ENCODE data around the gene B3GNT8. TPM values are rescaled to one million over a fixed set of nuclear protein-coding genes. Genes with fewer than 3 reads are reported as not detected.
"Not testable (repeated sequence)": the region's sequence is repeated elsewhere in the genome, so short reads cannot be mapped to it uniquely, and the experiment has no call there.

The B3GNT8 gene
- total RNA-seq, 1 experiment from 2014 or later: not detected

DNA sequence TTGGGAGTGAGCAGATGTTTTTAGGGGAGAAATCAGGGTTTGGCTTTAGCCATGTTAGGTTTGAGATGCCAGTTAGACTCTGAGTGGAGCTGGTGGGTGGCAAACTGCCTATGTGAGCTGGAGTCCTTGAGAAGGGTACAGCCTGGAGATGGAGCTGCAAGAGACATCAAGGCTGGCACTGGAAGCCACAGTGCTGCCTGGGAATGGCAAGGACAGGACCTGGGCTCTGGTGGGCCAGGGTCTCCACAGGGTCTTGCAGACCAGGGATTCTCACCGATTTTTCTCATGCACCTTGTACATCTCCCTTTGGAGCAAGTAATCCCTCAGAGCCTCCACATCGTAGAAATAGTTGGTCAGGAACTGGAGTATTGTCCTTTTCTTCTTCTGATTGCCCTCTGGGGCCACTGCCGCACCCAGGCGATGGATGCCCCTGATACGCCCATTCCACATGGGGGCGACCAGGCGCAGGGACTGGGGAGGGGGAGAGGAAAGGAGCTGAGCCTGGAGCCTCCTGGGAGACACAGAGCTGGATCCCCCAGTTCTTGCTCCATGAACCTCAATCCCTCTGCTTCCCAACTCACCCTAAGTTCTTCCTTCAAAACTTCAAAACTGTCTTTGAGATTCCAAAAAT is 10.9 kb upstream of the B3GNT8 start:
- DNase-seq (ENCODE audit: extremely low read depth, low read depth): no peak

- no peak for DNase-seq (ENCODE audit: extremely low read depth, low read depth)
These were observed 9.4 kb upstream of the B3GNT8 start for GRCh38 chr19:41436674-41436951.

DNA sequence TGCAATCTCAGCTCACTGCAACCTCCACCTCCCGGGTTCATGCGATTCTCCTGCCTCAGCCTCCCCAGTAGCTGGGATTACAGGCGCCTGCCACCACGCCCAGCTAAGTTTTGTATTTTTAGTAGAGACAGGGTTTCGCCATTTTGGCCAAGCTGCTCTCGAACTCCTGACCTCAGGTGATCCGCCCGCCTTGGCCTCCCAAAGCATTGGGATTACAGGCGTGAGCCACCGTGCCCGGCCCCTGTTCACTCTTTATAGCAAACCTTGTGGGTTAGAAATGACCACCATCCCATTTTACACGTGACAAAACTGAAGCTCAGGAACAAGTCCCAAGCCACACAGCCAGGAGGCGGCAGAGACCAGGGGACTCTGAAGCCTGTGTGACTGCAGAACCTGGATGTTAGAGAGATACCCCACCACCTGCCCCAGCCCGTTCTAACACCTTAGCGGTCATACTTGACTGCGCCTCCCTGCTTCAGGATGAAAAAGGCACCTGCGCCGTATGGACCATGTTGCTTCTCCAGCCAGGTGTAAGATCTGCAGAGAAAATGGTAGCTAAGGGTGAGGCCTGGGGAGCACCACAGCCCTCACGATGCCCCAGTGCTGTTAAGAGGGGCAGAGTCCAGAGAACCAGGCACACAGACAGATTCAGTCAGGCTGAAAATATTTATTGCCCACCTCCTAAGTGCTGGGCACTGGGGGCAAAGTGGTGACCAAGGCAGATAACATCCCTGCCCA is 8.9 kb upstream of the B3GNT8 start:
- no peak for DNase-seq (ENCODE audit: extremely low read depth, low read depth)

- DNase-seq (ENCODE audit: extremely low read depth, low read depth): not testable (repeated sequence)
These were observed 8.2 kb upstream of the B3GNT8 start for GRCh38 chr19:41435376-41435775.

- DNase-seq (ENCODE audit: extremely low read depth, low read depth): no peak
These were observed 7.3 kb upstream of the B3GNT8 start for GRCh38 chr19:41434450-41434849.

DNA sequence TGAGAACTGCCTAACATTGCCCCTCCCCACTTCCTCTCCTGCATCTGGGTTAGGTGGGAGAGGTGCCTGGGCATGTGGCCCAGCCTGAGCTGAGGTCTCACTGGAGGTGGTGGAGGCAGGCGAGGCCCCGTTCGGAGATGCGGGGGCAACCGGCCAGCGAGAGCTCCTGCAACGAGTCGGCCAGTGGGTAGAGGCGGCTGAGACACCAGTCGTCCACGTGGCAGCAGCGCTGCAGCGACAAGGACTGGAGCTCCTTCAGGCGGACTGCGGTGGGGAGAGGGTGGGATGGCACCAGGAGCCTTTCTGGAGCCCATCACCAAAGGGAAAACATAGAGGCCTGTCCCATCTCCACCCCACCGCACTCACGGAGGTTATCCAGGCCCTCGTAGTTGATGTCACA is 6.0 kb upstream of the B3GNT8 start:
- DNase-seq (ENCODE audit: extremely low read depth, low read depth): no peak

DNA sequence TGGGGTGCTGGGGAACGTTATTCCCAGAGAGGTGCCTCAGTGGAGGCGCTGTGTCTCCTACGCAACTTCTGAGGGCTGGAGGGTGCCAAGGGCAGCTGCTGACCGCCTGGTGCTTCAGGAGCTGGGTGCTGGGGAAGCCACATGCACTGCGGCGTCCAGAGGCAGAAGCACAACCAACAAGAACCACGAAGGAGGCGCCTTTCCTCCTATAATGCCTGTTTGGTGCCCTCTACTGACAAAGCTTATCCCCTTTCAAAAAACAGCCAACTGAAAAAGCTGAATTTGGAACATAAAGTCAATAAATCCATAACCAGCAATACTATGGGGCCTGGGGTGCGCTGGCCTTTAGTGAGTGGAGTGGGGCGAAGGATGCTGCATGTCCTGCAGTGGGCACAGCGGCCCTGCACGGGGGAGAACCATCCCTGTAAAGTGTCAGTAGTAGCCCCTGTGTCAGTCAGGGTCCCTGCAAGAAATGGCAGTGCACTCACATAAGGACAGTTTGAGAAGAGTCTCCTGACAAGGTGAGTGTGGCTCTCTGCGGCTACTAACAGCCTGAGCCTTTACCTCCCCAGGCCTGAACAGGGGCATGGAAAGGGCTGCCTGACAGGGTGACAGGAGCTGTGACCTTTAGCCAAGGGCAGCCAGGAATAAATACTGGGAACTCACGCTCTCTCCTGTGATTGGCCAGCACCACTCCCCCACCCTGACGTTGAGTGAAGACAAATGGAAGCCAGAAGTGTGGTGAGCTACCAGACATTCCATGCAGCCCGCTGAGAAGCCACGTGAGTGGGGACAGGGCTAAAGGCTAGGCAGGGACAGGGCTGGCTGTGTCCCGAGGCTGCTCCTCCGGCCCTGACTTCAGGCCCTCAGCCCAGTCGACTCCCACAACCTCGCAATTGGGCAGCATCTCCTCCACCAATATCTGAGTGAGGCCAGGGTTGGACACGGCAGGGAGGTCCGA is 4.5 kb upstream of the B3GNT8 start:
- DNase-seq (ENCODE audit: extremely low read depth, low read depth): no peak

- DNase-seq (ENCODE audit: extremely low read depth, low read depth): no peak
These were observed 3.7 kb upstream of the B3GNT8 start for GRCh38 chr19:41430922-41431321.

- no peak for DNase-seq (ENCODE audit: extremely low read depth, low read depth)
These were observed 1.3 kb upstream of the B3GNT8 start for GRCh38 chr19:41428481-41428859.

- DNase-seq (ENCODE audit: extremely low read depth, low read depth): no peak
These were observed 690 bp upstream of the B3GNT8 start for GRCh38 chr19:41427647-41428480.

DNA sequence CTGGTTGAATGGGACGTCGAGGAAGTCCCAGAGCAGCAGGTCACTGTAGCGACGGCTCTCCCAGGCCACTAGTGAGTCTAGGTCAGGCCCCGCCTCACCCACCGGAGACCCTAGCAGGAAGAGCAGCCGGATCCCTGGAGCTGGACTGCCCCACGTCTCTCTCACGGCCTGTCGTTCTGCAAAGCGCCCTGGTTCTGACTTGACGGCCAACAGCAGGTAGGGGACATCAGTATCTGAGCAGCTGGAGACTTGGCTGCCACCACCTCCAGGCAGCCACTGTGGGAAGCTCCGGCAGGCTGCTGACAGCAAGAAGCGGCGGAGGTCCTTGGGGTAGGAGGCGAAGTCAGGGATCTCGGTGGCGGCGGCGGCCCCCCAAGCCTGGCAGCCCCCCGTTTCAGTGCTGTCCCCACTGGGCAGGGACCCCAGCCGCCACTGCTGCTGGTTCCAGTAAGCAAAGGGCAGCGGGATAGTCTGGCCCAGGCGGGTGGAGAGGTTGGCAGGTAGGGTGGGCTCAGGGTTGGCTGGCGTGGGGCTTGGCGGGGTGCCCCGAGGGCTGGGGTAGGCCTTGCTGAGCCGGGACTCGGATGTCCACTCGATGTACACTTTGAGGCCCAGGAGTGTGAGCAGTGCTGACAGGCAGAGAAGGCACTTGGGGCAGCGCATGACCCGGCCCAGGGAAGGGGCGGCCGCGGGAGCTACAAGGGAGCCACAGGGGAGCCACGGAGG is 895 bp downstream of the B3GNT8 start:
- DNase-seq (ENCODE audit: extremely low read depth, low read depth): no peak

DNA sequence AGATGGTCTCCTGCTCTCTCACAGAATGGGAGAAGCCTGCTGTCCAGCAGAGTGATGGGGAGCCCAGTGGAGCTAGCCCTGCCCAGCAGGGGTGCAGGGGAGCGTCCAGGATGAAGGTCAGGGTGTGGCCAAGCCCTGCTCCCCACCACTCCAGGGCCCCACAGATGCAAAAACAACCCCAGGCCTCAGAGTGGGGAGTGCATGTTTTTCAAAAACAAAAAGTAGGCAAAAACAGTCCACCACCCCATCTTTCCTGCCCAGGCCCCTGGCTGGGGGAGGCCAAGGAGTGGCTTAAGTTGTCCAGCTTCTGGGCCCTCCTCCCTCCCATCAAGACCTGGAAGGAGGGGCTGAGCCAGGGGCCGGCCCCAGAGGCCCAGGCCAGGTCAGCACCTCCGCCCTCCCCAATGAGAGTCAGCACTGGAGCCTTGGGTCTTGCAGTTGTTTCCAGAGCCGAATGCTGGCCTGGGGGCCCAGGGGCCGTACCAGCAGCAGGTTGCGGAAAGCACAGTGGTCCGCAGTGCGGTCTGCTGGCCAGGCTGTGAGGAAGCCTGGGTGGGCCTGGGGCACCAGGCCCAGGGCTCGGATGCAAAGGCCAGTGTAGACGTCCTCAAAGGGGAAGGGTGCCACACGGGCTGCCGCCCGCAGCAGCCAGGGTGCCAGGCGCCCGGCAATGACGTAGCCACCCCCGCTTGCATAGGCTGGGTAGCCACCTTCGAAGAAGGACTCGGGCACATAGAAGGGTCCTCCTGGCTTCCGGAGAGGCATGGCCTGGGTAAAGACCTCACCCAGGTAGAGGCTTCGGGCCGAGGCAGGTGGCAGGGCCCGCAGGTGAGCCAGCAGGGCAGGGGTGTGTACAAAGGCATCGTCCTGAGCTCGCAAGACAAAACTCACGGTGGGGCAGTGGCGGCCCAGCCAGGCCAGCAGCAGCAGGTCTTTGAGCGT is 1.7 kb downstream of the B3GNT8 start:
- DNase-seq (ENCODE audit: extremely low read depth, low read depth): no peak

DNA sequence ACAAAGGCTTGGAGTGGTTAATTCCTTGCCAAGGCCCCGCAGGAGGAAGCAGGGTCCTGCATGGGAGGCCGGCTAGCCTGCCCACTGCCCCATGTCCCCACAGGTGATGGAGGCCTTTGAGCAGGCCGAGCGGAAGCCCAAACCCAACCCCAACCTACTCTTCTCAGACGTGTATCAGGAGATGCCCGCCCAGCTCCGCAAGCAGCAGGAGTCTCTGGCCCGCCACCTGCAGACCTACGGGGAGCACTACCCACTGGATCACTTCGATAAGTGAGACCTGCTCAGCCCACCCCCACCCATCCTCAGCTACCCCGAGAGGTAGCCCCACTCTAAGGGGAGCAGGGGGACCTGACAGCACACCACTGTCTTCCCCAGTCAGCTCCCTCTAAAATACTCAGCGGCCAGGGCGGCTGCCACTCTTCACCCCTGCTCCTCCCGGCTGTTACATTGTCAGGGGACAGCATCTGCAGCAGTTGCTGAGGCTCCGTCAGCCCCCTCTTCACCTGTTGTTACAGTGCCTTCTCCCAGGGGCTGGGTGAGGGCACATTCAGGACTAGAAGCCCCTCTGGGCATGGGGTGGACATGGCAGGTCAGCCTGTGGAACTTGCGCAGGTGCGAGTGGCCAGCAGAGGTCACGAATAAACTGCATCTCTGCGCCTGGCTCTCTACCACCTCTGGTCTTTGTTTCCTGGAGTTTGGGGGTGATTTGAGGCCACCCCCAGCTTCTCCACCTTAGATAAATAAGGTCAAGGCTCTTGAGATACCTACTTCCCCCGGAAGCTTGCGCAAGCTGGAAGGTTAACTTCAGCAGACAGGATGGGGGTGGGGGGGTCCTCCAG is 2.6 kb downstream of the B3GNT8 start:
- no peak for DNase-seq (ENCODE audit: extremely low read depth, low read depth)

GRCh38 chr19:41422955-41423354 is 4.2 kb downstream of the B3GNT8 start:
- no peak for DNase-seq (ENCODE audit: extremely low read depth, low read depth)

DNA sequence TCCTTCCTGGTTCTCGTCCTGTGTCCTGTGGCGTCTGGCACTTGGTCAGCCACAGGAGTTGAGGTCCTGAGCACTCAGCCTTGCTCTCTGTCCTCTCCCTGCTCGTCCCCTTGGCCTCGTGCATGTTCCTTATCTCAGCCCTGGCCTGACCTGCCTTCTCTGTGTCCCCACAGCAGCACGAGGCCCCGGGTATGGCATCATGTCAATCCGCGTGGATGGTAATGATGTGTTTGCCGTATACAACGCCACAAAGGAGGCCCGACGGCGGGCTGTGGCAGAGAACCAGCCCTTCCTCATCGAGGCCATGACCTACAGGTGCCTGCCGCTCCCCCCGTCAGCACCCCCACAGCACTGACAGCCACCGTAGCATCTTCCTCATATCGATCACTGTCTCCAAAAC is 4.7 kb downstream of the B3GNT8 start:
- DNase-seq (ENCODE audit: extremely low read depth, low read depth): no peak

DNA sequence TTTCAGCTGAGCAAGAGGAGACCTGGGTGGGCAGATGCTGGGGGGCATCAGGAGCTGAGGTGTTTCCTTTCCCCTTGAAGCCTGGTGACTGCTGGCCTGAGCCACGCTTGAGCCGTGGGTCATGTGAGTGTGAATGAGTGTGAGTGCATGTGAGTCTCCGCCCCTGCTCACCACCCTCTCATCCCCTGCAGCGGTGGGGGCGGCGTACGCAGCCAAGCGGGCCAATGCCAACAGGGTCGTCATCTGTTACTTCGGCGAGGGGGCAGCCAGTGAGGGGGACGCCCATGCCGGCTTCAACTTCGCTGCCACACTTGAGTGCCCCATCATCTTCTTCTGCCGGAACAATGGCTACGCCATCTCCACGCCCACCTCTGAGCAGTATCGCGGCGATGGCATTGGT is 5.2 kb downstream of the B3GNT8 start:
- DNase-seq (ENCODE audit: extremely low read depth, low read depth): no peak

GRCh38 chr19:41421314-41421713 is 5.9 kb downstream of the B3GNT8 start:
- no peak for DNase-seq (ENCODE audit: extremely low read depth, low read depth)
